Ishikawa (cell line): ENCODE data around the gene SPECC1.

Source experiments
- CEBPB ChIP-seq: IDR thresholded peaks from 2 replicates; pipeline ENCODE4 v1.6.1; 2012
- CREB1 ChIP-seq: IDR thresholded peaks from 2 replicates; pipeline ENCODE4 v1.6.1; 2012; ENCODE audit warnings: low read depth
- EP300 ChIP-seq: IDR thresholded peaks from 2 replicates; pipeline ENCODE4 v1.6.1; 2012; ENCODE audit warnings: borderline replicate concordance
- TCF12 ChIP-seq: IDR thresholded peaks from 2 replicates; pipeline ENCODE4 v1.6.1; 2012; ENCODE audit warnings: low read depth
- TEAD4 ChIP-seq: IDR thresholded peaks from 2 replicates; pipeline ENCODE4 v1.6.1; 2012
- YY1 ChIP-seq: IDR thresholded peaks from 2 replicates; pipeline ENCODE4 v1.6.1; 2012; ENCODE audit warnings: low read depth

DNA sequence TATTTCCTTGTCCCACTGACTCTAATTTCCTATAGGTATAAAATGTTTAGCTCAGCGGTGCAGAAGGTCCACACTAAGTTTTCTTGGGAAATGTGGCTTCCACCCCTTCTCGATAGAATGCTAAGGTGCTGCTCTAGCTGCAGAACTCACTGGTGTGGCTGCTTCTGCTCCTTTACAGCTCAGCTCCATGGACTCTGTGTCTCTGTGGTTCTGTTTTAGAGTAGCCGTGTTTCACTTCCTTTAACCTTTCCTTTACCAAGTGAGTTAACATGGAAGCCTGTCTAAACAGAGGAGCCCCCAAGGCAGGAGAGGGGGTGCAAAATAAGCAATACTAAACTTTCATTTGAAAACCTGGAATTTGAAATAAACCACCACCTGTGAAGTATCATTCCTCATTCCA lies 65.3 kb downstream of the SPECC1 start:
- TF ChIP-seq EP300: no peak
- no peak for TF ChIP-seq CREB1
- TF ChIP-seq CEBPB: no peak
- no peak for TF ChIP-seq TCF12
- no peak for TF ChIP-seq YY1
- TF ChIP-seq TEAD4: no peak
